Mammary epithelial cell (primary cell): ENCODE measurements around the gene SLC45A2.

Source experiments
- EZH2 ChIP-seq: IDR thresholded peaks from 2 replicates; pipeline ENCODE4 v1.6.1; 2012; ENCODE audit warnings: low read length, inconsistent platforms, borderline replicate concordance
- TF ChIP-seq, protein P1 (sequence below), 2 donors: IDR thresholded peaks in 1 of 2; conservative IDR thresholded peaks in 1 of 2; 2 replicates each; pipeline ENCODE4 v1.5.1; 2011 to 2012; ENCODE audit warnings: inconsistent platforms in 2 of 2, low read length in 2 of 2, mild to moderate bottlenecking in 2 of 2, control low read depth in 1 of 2, low read depth in 1 of 2; ENCODE audit not compliant: insufficient read depth in 1 of 2; ENCODE audit errors: extremely low read depth in 1 of 2

GRCh38 chr5:33939556-33940262 lies 44.8 kb downstream of the SLC45A2 start:
- TF ChIP-seq, protein P1, sequence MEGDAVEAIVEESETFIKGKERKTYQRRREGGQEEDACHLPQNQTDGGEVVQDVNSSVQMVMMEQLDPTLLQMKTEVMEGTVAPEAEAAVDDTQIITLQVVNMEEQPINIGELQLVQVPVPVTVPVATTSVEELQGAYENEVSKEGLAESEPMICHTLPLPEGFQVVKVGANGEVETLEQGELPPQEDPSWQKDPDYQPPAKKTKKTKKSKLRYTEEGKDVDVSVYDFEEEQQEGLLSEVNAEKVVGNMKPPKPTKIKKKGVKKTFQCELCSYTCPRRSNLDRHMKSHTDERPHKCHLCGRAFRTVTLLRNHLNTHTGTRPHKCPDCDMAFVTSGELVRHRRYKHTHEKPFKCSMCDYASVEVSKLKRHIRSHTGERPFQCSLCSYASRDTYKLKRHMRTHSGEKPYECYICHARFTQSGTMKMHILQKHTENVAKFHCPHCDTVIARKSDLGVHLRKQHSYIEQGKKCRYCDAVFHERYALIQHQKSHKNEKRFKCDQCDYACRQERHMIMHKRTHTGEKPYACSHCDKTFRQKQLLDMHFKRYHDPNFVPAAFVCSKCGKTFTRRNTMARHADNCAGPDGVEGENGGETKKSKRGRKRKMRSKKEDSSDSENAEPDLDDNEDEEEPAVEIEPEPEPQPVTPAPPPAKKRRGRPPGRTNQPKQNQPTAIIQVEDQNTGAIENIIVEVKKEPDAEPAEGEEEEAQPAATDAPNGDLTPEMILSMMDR (conservative IDR thresholded peaks at IDR 0.05 in 1 of 2, IDR thresholded peaks at IDR 0.05 in 1 of 2; ENCODE audit: extremely low read depth in 1 of 2, insufficient read depth in 1 of 2, low read depth in 1 of 2, low read length in 2 of 2) = no peak
- TF ChIP-seq EZH2 = no peak
